ENCODE measurements around the gene MARCHF4.

DNA sequence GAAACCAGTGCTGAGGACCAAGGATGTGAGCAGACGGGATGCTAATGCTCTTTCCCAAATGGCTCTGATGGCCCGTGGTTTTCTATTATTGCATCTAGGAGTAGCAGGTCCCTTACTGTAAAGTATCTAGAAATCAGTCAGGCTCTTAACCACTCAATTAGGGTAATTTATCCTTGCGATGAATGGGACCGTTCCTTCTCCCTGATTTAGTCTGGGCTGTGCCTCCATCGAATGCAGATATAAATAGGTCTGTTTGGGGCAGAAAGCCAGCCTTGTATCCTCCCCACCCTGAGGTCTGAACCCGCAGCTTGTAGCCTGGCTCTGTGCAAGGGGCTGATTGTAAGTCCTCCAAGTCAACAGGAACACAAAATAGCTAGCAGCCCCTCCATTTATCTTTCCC, 30.5 kb upstream of the MARCHF4 start:
- TF ChIP-seq SP4 (IDR thresholded peaks at IDR 0.05; ENCODE audit: low read length) (no peak), CBX5 (IDR thresholded peaks at IDR 0.05; ENCODE audit: low read depth, low read length) (no peak), MAFK (IDR thresholded peaks at IDR 0.05; ENCODE audit: low read depth, low read length) (no peak), GABPA (IDR thresholded peaks at IDR 0.05; ENCODE audit: borderline replicate concordance, insufficient read depth, low read length) (no peak), EP300 (IDR thresholded peaks at IDR 0.05; ENCODE audit: borderline replicate concordance in 1 of 2, low read depth in 2 of 2, low read length in 2 of 2) (no peak), POLR2A (IDR thresholded peaks at IDR 0.05; ENCODE audit: control extremely low read depth in 1 of 2, low read depth in 2 of 2, low read length in 2 of 2) (no peak), HDAC6 (IDR thresholded peaks at IDR 0.05; ENCODE audit: low read depth, low read length) (no peak), POLR2AphosphoS5 (IDR thresholded peaks at IDR 0.05; ENCODE audit: low read depth, low read length) (no peak), BRCA1 (IDR thresholded peaks at IDR 0.05; ENCODE audit: low read depth, low read length) (no peak), TAF1 (IDR thresholded peaks at IDR 0.05; ENCODE audit: low read depth, low read length) (no peak)
- TF ChIP-seq, protein P1, sequence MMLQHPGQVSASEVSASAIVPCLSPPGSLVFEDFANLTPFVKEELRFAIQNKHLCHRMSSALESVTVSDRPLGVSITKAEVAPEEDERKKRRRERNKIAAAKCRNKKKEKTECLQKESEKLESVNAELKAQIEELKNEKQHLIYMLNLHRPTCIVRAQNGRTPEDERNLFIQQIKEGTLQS (IDR thresholded peaks at IDR 0.05; ENCODE audit: insufficient read depth, low read depth, low read length), result no peak
- TF ChIP-seq, protein P2, sequence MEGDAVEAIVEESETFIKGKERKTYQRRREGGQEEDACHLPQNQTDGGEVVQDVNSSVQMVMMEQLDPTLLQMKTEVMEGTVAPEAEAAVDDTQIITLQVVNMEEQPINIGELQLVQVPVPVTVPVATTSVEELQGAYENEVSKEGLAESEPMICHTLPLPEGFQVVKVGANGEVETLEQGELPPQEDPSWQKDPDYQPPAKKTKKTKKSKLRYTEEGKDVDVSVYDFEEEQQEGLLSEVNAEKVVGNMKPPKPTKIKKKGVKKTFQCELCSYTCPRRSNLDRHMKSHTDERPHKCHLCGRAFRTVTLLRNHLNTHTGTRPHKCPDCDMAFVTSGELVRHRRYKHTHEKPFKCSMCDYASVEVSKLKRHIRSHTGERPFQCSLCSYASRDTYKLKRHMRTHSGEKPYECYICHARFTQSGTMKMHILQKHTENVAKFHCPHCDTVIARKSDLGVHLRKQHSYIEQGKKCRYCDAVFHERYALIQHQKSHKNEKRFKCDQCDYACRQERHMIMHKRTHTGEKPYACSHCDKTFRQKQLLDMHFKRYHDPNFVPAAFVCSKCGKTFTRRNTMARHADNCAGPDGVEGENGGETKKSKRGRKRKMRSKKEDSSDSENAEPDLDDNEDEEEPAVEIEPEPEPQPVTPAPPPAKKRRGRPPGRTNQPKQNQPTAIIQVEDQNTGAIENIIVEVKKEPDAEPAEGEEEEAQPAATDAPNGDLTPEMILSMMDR (IDR thresholded peaks at IDR 0.05; ENCODE audit: control extremely low read depth in 1 of 3, insufficient read depth in 1 of 3, low read depth in 1 of 3, low read length in 3 of 3), result no peak
- TF ChIP-seq, protein P3, sequence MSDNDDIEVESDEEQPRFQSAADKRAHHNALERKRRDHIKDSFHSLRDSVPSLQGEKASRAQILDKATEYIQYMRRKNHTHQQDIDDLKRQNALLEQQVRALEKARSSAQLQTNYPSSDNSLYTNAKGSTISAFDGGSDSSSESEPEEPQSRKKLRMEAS (IDR thresholded peaks at IDR 0.05), result no peak

Data from H1 (cell line).